ENCODE measurements around the gene GALK1.
A peak's percentile ranks its signal among the peaks of the same experiment; 100 is the strongest.

Gene GALK1

GRCh38 chr17:75773121-75773807, 8.3 kb upstream of the GALK1 start:
- Histone ChIP-seq H3K4me3 (ENCODE audit: severe bottlenecking) (no peak overlapping the region), H3K9me3 (ENCODE audit: severe bottlenecking) (no peaks in the 10 kb centered on the region), H3K27ac (ENCODE audit: poor library complexity, severe bottlenecking) (no peak overlapping the region), H3K36me3 (ENCODE audit: low read depth) (peaks cover 23% of the 10 kb centered on the region), H3K27me3 (ENCODE audit: insufficient read depth, poor library complexity, severe bottlenecking) (no peaks in the 10 kb centered on the region), H3K4me1 (ENCODE audit: insufficient read depth, poor library complexity, severe bottlenecking) (peaks cover 17% of the 10 kb centered on the region)
- no peak for TF ChIP-seq CTCF (IDR thresholded peaks at IDR 0.05; ENCODE audit: poor library complexity, severe bottlenecking)
- DNase-seq (ENCODE audit: low spot score): no peak
- no peak for ATAC-seq (ENCODE audit: low read depth)

GRCh38 chr17:75771334-75772281, 6.6 kb upstream of the GALK1 start:
- Histone ChIP-seq H3K27me3 (ENCODE audit: insufficient read depth, poor library complexity, severe bottlenecking) (no peaks in the 10 kb centered on the region), H3K4me1 (ENCODE audit: insufficient read depth, poor library complexity, severe bottlenecking) (peaks cover 5% of the 10 kb centered on the region), H3K4me3 (ENCODE audit: severe bottlenecking) (no peak overlapping the region), H3K9me3 (ENCODE audit: severe bottlenecking) (no peaks in the 10 kb centered on the region), H3K27ac (ENCODE audit: poor library complexity, severe bottlenecking) (no peak overlapping the region), H3K36me3 (ENCODE audit: low read depth) (peaks cover 6% of the 10 kb centered on the region)
- ATAC-seq (ENCODE audit: low read depth) (no peak), DNase-seq (ENCODE audit: low spot score) (peak; percentile 33)
- peak; percentile 47 for TF ChIP-seq CTCF (IDR thresholded peaks at IDR 0.05; ENCODE audit: poor library complexity, severe bottlenecking)

GRCh38 chr17:75769536-75769935, 4.5 kb upstream of the GALK1 start:
- no peaks in the 10 kb centered on the region for H3K9me3 ChIP-seq (ENCODE audit: severe bottlenecking)
- H3K4me3 ChIP-seq (ENCODE audit: severe bottlenecking): no peak overlapping the region
- ATAC-seq (ENCODE audit: low read depth): no peak
- H3K27me3 ChIP-seq (ENCODE audit: insufficient read depth, poor library complexity, severe bottlenecking): no peaks in the 10 kb centered on the region
- H3K27ac ChIP-seq (ENCODE audit: poor library complexity, severe bottlenecking): no peak overlapping the region
- no peaks in the 10 kb centered on the region for H3K4me1 ChIP-seq (ENCODE audit: insufficient read depth, poor library complexity, severe bottlenecking)
- no peak for TF ChIP-seq CTCF (IDR thresholded peaks at IDR 0.05; ENCODE audit: poor library complexity, severe bottlenecking)
- no peaks in the 10 kb centered on the region for H3K36me3 ChIP-seq (ENCODE audit: low read depth)
- peak; percentile 0 for DNase-seq (ENCODE audit: low spot score)

GRCh38 chr17:75767881-75768280, 2.9 kb upstream of the GALK1 start:
- no peak for TF ChIP-seq CTCF (IDR thresholded peaks at IDR 0.05; ENCODE audit: poor library complexity, severe bottlenecking)
- Histone ChIP-seq H3K27me3 (ENCODE audit: insufficient read depth, poor library complexity, severe bottlenecking) (no peaks in the 10 kb centered on the region), H3K4me1 (ENCODE audit: insufficient read depth, poor library complexity, severe bottlenecking) (peaks cover 6% of the 10 kb centered on the region), H3K36me3 (ENCODE audit: low read depth) (no peaks in the 10 kb centered on the region), H3K27ac (ENCODE audit: poor library complexity, severe bottlenecking) (no peak overlapping the region), H3K9me3 (ENCODE audit: severe bottlenecking) (no peaks in the 10 kb centered on the region), H3K4me3 (ENCODE audit: severe bottlenecking) (no peak overlapping the region)
- ATAC-seq (ENCODE audit: low read depth) (no peak), DNase-seq (ENCODE audit: low spot score) (peak; percentile 19)
